GM10847 (cell line): Measurements from ENCODE around the gene THEM4.

ENCODE experiments used
- POLR2A ChIP-seq: IDR thresholded peaks from 2 replicates; pipeline ENCODE4 v1.6.1; 2011; ENCODE audit not compliant: insufficient read length; ENCODE audit errors: extremely low read depth

The THEM4 gene

DNA sequence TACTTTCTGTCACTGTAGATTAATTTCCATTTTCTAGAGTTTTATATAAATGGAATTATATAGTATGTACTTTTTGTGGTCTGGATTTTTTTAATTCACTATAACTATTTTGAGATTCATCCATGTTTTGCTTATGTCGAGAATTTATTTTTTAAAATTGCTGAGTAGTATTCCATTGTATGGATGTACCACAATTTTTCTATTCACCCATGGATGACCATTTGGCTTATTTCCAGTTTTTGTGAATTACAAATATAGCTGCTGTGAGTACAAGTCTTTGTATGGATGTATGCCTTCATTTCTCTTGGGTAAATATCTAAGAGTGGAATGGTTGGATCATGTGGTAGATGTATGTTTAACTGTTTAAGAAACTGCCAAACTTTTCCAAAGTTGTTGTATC lies 3.7 kb upstream of the THEM4 start:
- no peak for TF ChIP-seq POLR2A

DNA sequence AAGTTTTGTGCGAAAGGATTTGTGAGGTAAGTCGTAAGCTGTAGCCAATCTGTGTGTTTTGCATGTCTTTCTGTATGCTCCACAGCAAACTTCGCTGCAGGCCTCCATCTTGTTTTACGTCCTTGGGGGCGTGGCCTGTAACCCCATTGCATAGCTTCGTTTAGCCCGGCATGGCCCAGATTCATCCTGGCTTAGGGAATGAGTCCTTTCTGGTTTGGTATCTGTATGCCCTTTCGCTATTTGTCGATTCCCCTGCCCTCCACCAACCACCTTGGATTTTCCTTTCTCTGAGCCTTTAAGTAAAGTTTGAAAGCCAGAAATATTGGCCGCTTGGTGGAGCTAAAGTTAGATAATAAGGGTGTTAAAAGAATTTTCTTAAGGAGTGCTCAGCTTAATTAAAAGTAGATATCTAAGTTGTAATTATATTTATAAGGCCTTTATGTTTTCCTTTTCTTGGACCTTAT lies 1.1 kb downstream of the THEM4 start:
- no peak for TF ChIP-seq POLR2A

DNA sequence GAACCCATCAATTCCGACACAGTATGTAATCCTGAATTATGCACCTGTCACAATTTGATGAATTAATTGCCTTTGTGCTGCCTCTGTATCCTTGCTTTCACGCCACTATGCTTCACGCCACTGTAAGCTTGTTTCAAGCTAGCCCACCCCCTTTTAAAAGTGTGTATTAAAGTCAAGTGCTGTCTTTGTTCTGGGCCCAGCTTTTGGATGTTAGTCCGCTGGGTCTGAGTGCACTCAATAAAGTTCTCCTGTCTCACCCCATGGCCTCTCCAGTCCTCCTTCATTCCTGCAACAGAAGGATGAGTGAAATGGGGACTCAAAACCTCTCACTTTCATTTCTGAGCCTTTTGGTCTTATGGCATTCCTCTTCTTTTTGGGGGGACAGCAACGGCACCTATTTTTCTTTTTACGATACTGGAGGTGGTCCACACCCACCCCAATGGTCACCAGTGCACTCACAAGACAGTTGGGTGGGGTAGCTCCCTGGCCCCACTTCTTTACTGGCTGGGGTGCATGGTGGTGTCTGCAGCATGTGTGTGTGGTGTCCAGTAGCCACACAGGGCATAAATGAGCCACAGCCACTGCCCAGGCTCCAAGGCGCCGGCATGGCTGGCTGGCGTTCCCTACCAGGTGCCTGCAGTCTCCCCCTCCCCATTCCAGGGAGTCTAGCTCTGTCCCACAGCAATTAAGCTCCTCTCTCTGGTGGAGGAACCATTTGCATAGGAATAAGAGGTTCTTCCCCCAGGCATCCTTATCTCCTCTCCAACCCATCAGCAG lies 1.8 kb downstream of the THEM4 start:
- TF ChIP-seq POLR2A = no peak

DNA sequence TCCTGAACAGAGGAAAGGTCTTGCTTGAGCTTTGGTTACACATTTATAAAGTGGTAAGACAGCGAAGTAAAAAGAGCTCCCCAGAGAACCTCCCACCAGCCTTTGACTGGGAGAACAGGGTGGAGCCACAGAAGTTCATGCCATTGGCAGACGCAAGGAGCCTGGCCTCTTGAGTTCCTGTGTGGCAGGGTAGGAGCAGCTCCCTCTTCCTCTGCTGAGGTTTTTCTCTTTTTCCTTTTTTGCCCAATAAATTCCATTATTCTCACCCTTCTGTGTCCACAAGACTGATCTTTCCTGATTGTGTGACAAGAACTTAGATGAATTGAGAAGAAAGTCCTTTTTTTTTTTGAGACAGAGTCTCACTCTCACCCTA lies 4.3 kb downstream of the THEM4 start:
- no peak for TF ChIP-seq POLR2A

DNA sequence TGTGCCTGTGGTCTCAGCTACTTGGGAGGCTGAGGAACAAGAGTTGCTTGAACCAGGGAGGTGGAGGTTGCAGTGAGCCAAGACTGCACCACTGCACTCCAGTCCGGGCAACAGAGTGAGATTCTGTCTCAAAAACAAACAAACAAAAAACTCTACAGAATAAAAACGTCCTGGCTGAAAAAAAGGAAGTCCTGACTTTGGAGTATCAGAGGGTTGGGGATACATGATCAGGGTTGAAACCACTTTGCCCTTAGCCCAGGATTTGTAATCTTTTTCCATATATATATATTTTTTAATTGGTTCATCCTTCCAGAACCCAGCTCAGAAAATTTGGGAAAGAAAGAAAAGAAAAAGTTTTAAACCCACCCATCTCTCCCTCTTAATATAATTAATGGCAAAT lies 6.5 kb downstream of the THEM4 start:
- TF ChIP-seq POLR2A = no peak

DNA sequence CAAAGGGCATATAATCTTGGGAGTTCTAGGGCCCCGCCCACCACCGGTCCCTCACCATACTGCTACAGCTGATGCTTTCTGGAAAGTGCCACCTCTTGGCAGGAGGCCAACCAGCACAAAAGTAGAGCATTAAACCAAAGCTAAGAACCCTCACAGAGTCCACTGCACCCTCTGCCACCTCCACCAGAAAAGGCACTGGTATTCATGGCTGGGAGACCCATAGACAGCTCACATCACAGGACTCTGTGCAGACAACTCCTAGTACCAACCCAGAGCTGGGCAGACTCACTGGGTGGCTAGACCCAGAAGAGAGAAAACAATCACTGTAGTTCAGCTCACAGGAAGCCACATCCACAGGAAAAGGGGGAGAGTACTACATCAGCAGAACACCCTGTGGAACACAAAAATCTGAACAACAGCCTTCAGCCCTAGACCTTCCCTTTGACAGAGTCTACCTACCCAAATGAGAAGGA lies 10.8 kb downstream of the THEM4 start:
- no peak for TF ChIP-seq POLR2A

DNA sequence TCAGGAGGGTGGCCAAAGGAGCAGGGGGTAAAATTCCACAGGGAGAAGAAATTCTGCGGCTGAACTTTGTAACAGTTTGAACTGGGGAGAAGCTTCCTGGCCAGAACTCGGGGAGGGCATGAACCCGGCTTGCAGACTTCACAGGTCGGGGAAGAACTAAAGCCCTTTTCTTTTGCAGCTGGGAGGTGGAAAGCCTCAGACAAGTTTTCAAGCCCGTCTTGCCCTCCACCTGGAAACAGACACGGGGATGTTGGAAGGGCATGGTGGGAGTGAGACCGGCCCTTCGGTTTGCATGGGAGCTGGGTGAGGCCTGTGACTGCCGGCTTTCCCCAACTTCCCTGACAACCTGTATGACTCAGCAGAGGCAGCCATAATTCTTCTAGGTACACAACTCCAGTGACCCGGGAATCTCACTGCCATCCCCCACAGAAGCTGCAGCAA lies 11.3 kb downstream of the THEM4 start:
- TF ChIP-seq POLR2A = no peak

DNA sequence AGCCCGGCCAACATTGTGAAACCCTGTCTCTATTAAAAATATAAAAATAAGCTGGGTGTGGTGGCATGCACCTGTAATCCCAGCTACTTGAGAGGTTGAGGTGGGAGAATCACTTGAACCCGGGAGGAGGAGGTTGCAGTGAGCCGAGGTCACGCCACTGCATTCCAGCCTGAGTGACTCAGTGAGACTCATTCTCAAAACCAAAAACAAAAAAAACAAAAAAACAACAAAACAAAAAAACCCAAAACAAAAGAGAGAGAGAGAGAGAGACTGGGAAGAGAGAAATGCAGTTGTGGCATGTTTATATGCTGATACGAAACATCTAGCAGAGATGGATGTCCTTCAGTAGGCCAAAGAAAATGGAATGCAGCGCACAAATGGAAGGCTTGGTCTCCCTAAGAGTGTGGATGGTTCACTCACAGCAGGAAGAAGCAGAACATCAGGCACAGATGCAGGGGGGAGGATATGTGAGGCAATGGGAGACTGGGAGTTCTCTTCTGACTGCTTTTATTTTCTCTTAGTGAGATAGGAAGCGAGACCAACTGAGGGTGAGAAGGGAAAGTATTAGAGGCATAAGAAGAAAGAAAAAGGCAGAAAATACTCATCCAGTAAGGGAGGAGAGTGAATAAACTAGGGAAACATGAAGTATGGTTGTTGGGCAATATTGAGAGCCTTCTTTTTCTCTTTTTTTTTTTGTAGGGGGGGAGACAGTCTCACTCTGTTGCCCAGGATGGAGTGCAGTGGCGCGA lies 16.0 kb downstream of the THEM4 start:
- no peak for TF ChIP-seq POLR2A

DNA sequence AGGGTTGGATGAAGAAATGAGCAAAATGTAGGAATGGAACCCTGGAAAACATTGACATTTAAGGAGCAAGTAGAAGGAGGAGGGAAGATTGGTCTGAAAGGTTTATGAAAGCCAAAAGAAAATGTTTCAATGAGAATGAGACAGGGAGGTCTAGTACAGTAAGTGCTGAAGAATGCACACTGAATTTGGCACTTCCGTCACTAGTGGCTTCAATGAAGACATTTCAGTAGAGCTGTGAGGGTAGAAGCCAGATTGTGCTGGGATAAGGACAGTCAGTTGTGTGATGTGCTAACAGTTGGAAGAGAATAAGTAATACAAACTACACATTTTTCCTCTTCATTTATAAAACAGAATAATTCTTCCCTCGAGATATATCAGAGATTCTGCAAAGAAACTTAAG lies 17.1 kb downstream of the THEM4 start:
- TF ChIP-seq POLR2A = no peak

DNA sequence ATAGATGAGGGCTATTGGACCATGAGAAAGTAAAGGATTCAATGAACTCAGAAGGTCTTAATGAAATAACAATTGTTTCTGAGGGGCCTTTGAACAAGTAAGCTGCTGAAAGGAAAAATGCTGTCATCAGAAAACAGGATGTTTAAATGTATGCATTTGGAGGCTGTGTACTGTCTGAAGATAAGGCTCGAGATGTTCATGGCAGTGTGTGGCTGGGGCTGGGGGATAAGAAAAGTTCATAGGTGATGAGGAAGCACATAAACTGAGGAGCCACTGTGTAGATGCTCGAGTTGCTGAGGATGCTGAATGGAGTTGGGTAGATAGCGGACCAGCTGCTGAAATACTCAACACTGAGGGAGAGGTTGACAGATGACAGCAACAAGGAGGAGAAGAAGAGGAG lies 17.8 kb downstream of the THEM4 start:
- TF ChIP-seq POLR2A = no peak

DNA sequence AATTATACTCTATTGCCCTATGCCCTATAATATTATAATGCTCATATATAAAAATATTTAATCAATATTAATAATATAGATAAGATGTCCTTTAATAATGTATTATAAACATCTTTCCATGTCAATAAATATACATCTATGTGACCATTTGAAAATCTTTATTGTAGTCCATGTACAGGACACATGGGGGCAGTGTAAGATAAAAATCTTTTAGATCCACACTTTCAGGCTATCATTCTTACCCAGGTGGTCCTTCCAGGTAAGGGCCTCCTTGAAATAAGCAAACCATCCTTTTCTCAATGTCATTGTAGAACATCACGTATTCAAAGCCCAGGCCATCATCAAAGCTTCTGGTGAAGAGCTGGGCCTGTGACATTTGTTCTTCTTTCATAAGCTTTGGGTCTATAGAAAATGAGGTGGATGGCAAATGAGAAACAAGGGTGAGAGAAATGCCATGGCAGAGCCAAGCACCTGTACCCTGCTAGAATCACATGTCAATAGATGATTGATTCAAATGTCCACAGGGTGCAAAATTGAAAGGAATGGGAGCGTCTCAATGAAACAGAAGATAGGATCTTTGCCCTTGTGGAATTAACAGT lies 20.2 kb downstream of the THEM4 start:
- no peak for TF ChIP-seq POLR2A

DNA sequence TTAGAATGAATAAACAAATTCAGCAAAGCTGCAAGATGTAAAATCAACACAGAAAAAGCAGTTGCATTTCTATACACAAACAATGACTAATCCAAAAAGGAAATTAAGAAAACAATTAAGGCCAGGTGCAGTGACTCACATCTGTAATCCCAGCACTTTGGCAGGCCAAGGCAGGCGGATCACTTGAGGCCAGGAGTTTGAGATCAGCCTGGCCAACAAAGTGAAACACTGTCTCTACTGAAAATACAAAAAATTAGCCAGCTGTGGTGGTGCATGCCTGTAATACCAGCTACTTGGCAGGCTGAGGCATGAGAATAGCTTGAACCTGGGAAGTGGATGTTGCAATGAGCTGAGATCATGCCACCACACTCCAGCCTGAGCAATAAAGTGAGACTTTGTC lies 22.3 kb downstream of the THEM4 start:
- TF ChIP-seq POLR2A = no peak

DNA sequence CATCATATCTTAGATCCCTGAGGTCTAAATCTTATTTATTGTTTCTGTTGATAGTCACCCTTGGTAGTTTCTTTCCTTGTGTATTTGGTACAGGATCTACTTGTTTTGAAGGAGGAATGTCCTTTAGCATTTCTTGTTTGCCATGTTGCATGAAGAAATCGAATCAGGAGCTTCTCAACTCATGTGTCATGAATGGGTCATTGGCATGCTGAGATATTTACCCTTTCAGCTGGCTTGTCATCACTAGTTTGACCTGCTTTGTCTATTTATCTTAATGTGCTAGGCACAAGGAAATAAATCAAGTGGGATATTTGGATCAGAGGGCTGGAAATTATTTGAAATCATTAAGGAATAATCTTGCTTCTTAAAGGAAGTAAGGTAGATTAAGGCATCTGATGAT lies 23.8 kb downstream of the THEM4 start:
- TF ChIP-seq POLR2A = no peak

DNA sequence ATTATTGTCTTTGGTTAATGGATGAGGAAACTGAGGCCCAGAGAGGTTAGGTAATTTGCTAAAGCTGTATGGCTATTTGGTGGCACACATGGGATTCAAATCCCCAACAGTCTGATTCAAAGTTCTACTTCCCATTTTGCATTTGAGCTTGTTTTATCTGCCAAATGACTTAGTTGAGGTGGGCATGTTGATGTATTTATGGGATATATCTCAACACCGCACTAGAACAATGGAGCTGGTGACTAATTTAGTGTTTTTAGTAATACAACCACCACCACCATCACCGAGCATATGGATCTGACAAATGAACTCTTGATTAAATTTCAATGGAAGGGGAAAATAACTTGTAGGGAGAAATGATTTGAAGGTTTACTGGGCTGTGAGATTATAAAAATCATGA lies 26.8 kb downstream of the THEM4 start:
- no peak for TF ChIP-seq POLR2A

DNA sequence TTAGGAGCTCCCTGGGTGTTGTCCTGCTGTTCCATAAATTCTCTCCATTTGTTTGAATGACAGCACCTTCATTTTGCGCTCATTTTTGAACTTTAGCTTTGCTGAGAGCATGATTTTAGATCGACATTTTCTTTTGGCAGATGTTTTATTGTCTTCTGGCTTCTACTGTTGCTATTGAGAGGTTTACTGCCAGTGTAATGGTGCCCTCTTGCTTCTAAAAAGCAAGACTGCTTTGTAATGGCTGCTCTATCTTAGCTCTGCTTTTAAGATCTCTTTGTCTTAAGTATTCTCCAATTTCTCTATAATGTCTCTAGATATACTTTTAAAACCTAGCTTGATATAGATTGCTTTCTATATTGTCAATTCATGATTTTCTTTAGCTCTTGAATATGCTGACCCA lies 27.8 kb downstream of the THEM4 start:
- no peak for TF ChIP-seq POLR2A

DNA sequence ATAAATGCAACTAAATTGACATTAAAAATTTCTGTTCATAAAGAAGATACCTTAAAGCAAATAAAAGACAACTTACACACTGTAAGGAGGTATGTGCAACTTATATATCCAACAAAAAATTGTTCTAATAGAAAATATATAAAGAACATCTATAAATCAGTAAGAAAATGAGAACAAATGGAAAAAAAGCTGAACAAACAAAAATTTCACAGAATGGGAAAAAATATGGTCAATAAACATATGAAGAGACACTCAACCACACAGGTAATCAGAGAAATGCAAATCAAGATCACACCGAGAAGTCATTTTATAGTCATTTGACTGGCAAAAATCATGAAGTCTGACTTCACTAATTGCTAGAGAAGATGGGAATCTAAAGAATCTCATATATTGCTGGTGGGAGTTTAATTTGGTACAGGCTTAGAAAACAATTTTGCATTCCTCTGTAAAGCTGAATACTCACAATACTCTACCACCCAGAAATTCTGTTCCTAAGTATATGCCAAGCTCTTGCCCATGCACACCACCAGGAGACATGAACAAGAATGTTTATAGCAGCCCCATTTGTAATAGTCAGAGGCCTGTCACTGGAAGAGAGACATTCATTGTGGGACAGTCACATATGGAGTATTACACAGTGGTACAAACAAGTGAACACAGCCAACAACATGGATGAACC lies 33.8 kb downstream of the THEM4 start:
- TF ChIP-seq POLR2A = no peak
